Measurements from ENCODE around the gene AQP2. TPM values are rescaled to one million over a fixed set of nuclear protein-coding genes. Genes with fewer than 3 reads are reported as not detected.
A peak's percentile ranks its signal among the peaks of the same experiment; 100 is the strongest.

The AQP2 gene
- total and polyA plus RNA-seq, 7 donors = not detected

- Histone ChIP-seq H3K4me1 (peaks cover 0 to 20% (median 15%) of the 10 kb centered on the region in 4 donors), H3K4me3 (no peak within 1 kb of the TSS), H3K27me3 (peaks cover 0 to 10% (median 0%) of the 10 kb centered on the region in 3 donors), H3K9me3 (no peaks in the 10 kb centered on the region), H3K27ac (no peak within 1 kb of the TSS), H3K36me3 (no peaks in the 10 kb centered on the region)
- TF ChIP-seq POLR2AphosphoS5 (IDR thresholded peaks at IDR 0.05) (no peak), EP300 (IDR thresholded peaks at IDR 0.05) (no peak), CTCF (IDR thresholded peaks at IDR 0.05) (no peak), POLR2A (IDR thresholded peaks at IDR 0.05) (no peak)
- peak; percentile 60 for DNase-seq
- 79 to 87% methylated on average over 18 of the region's 18 CpGs for WGBS, 2 donors
- intact Hi-C loops (cut with DNase I) = no loop called here
These were observed 22.3 kb downstream of the AQP2 start, which contains the start of gene AQP6 for GRCh38 chr12:49972641-49973360. AQP6 (plus strand) TSS chr12:49972947; CDS start chr12:49973174, 227 bp downstream.

- Histone ChIP-seq H3K9me3 (no peaks in the 10 kb centered on the region), H3K27ac (no peak overlapping the region), H3K4me3 (no peak overlapping the region), H3K4me1 (peaks cover 0 to 18% (median 14%) of the 10 kb centered on the region in 4 donors), H3K36me3 (no peaks in the 10 kb centered on the region), H3K27me3 (peaks cover 0 to 7% (median 0%) of the 10 kb centered on the region in 3 donors)
- 69 to 86% methylated on average over 19 of the region's 19 CpGs for WGBS, 2 donors
- TF ChIP-seq POLR2AphosphoS5 (IDR thresholded peaks at IDR 0.05) (no peak), CTCF (IDR thresholded peaks at IDR 0.05) (no peak), EP300 (IDR thresholded peaks at IDR 0.05) (no peak), POLR2A (IDR thresholded peaks at IDR 0.05) (no peak)
- intact Hi-C loops (cut with DNase I) = no loop called here
- DNase-seq = peak; percentile 60
These were observed 22.9 kb downstream of the AQP2 start for GRCh38 chr12:49973361-49973830.

GRCh38 chr12:49974231-49974675, 23.7 kb downstream of the AQP2 start:
- Histone ChIP-seq H3K27ac (peak overlapping the region in 3 of 4 donors; percentile 53 to 69 (median 60)), H3K4me1 (peaks cover 0 to 18% (median 14%) of the 10 kb centered on the region in 4 donors), H3K9me3 (no peaks in the 10 kb centered on the region), H3K36me3 (no peaks in the 10 kb centered on the region), H3K4me3 (no peak overlapping the region), H3K27me3 (no peaks in the 10 kb centered on the region)
- 51 to 66% methylated on average over 15 of the region's 15 CpGs for WGBS, 2 donors
- TF ChIP-seq CTCF (IDR thresholded peaks at IDR 0.05) (peak; percentile 59 to 83 (median 68)), POLR2AphosphoS5 (IDR thresholded peaks at IDR 0.05) (peak in 2 of 4 donors; percentile 10 to 36), POLR2A (IDR thresholded peaks at IDR 0.05) (no peak), EP300 (IDR thresholded peaks at IDR 0.05) (no peak)
- DNase-seq = peak; percentile 93
- intact Hi-C loops (cut with DNase I) = loop anchor here (1.0 kb wide), 1 partner anchor 82 kb away; no protein-coding TSS in a partner anchor

- TF ChIP-seq POLR2AphosphoS5 (IDR thresholded peaks at IDR 0.05) (no peak), EP300 (IDR thresholded peaks at IDR 0.05) (no peak), CTCF (IDR thresholded peaks at IDR 0.05) (no peak), POLR2A (IDR thresholded peaks at IDR 0.05) (no peak)
- H3K4me3 ChIP-seq = no peak overlapping the region
- H3K4me1 ChIP-seq = peaks cover 0 to 18% (median 14%) of the 10 kb centered on the region in 4 donors
- H3K36me3 ChIP-seq = no peaks in the 10 kb centered on the region
- intact Hi-C loops (cut with DNase I) = loop anchor here (1.0 kb wide), 1 partner anchor 82 kb away; no protein-coding TSS in a partner anchor
- no peaks in the 10 kb centered on the region for H3K27me3 ChIP-seq
- peak overlapping the region in 3 of 4 donors; percentile 53 to 69 (median 60) for H3K27ac ChIP-seq
- no peaks in the 10 kb centered on the region for H3K9me3 ChIP-seq
- peak; percentile 65 for DNase-seq
- WGBS, 2 donors = 60 to 67% methylated on average over 8 of the region's 8 CpGs
These were observed 24.3 kb downstream of the AQP2 start for GRCh38 chr12:49974677-49975317.
